SK-N-SH treated with all-trans-retinoic acid at 6 μM for 48 hours (cell line): ENCODE results near the gene OSCP1.

Experiments used
- ATAC-seq: fragments of 200-7000 bp; cut with Tn5 transposase; 3 replicates; pipeline ENCODE4 v1.9.1; 2020; ENCODE audit warnings: mild to moderate bottlenecking, moderate library complexity
- ARNTL ChIP-seq: fragments of 450-650 bp; formaldehyde crosslinking; IDR thresholded peaks from 2 replicates; pipeline ENCODE4 v1.5.0; 2020; ENCODE audit warnings: low read depth, mild to moderate bottlenecking, moderate library complexity, borderline replicate concordance
- BACH2 ChIP-seq: fragments of 250-450 bp; sonication (Bioruptor Pico); IDR thresholded peaks from 2 replicates; pipeline ENCODE4 v1.9.0; 2021; ENCODE audit warnings: mild to moderate bottlenecking, borderline replicate concordance
- CREB5 ChIP-seq: fragments of 250-450 bp; sonication (Bioruptor Pico); IDR thresholded peaks from 2 replicates; pipeline ENCODE4 v1.5.1; 2020; ENCODE audit warnings: low read depth, mild to moderate bottlenecking, moderate library complexity
- CSDC2 ChIP-seq: fragments of 250-450 bp; sonication (Bioruptor Pico); IDR thresholded peaks from 2 replicates; pipeline ENCODE4 v1.5.0; 2020; ENCODE audit warnings: mild to moderate bottlenecking, moderate library complexity
- ESRRG ChIP-seq: fragments of 250-450 bp; sonication (Bioruptor Pico); IDR thresholded peaks from 2 replicates; pipeline ENCODE4 v1.6.1; 2021; ENCODE audit warnings: mild to moderate bottlenecking
- GLIS3 ChIP-seq: fragments of 250-450 bp; sonication (Bioruptor Pico); IDR thresholded peaks from 2 replicates; pipeline ENCODE4 v1.5.0; 2020; ENCODE audit warnings: mild to moderate bottlenecking, moderate library complexity
- ISL1 ChIP-seq: fragments of 250-450 bp; sonication (Bioruptor Pico); IDR thresholded peaks from 2 replicates; pipeline ENCODE4 v2.1.2; 2022; ENCODE audit warnings: mild to moderate bottlenecking, moderate library complexity
- OSR1 ChIP-seq: fragments of 250-450 bp; sonication (Bioruptor Pico); IDR thresholded peaks from 2 replicates; pipeline ENCODE4 v1.8.0; 2022; ENCODE audit warnings: moderate library complexity, mild to moderate bottlenecking, inconsistent platforms
- POU6F1 ChIP-seq: fragments of 250-450 bp; sonication (Bioruptor Pico); IDR thresholded peaks from 2 replicates; pipeline ENCODE4 v1.8.0; 2021; ENCODE audit warnings: low read depth, mild to moderate bottlenecking, moderate library complexity, borderline replicate concordance
- PPARA ChIP-seq: fragments of 250-450 bp; sonication (Bioruptor Pico); IDR thresholded peaks from 2 replicates; pipeline ENCODE4 v1.5.0; 2020; ENCODE audit warnings: mild to moderate bottlenecking, borderline replicate concordance
- RARB ChIP-seq: fragments of 250-450 bp; sonication (Bioruptor Pico); IDR thresholded peaks from 2 replicates; pipeline ENCODE4 v1.8.0; 2021; ENCODE audit warnings: mild to moderate bottlenecking, moderate library complexity
- SNAI2 ChIP-seq: fragments of 250-450 bp; sonication (Bioruptor Pico); IDR thresholded peaks from 2 replicates; pipeline ENCODE4 v1.5.0; 2020; ENCODE audit warnings: mild to moderate bottlenecking, moderate library complexity
- TCF4 ChIP-seq: fragments of 250-450 bp; sonication (Bioruptor Pico); IDR thresholded peaks from 2 replicates; pipeline ENCODE4 v1.8.0; 2021; ENCODE audit warnings: mild to moderate bottlenecking, moderate library complexity, borderline replicate concordance
- TOX ChIP-seq: fragments of 250-450 bp; sonication (Bioruptor Pico); IDR thresholded peaks from 2 replicates; pipeline ENCODE4 v1.8.0; 2021; ENCODE audit warnings: mild to moderate bottlenecking, moderate library complexity, borderline replicate concordance
- ZC3H10 ChIP-seq: fragments of 250-450 bp; sonication (Bioruptor Pico); IDR thresholded peaks from 2 replicates; pipeline ENCODE4 v1.5.1; 2021; ENCODE audit warnings: mild to moderate bottlenecking, moderate library complexity
- ZFP30 ChIP-seq: fragments of 450-650 bp; formaldehyde crosslinking; IDR thresholded peaks from 2 replicates; pipeline ENCODE4 v1.5.0; 2022; ENCODE audit warnings: mild to moderate bottlenecking, moderate library complexity
- ZNF70 ChIP-seq: fragments of 450-650 bp; formaldehyde crosslinking; IDR thresholded peaks from 2 replicates; pipeline ENCODE4 v1.5.0; 2020; ENCODE audit warnings: mild to moderate bottlenecking, moderate library complexity
- ZNF8 ChIP-seq: fragments of 450-650 bp; formaldehyde crosslinking; IDR thresholded peaks from 2 replicates; pipeline ENCODE4 v1.5.0; 2020; ENCODE audit warnings: mild to moderate bottlenecking, moderate library complexity
- TF ChIP-seq, protein P1 (sequence below): fragments of 250-450 bp; sonication (Bioruptor Pico); IDR thresholded peaks from 2 replicates; pipeline ENCODE4 v1.5.1; 2021; ENCODE audit warnings: mild to moderate bottlenecking, moderate library complexity
- TF ChIP-seq, protein P2 (sequence below): fragments of 250-450 bp; sonication (Bioruptor Pico); IDR thresholded peaks from 2 replicates; pipeline ENCODE4 v1.8.0; 2020; ENCODE audit warnings: mild to moderate bottlenecking, moderate library complexity, borderline replicate concordance

Gene OSCP1

DNA sequence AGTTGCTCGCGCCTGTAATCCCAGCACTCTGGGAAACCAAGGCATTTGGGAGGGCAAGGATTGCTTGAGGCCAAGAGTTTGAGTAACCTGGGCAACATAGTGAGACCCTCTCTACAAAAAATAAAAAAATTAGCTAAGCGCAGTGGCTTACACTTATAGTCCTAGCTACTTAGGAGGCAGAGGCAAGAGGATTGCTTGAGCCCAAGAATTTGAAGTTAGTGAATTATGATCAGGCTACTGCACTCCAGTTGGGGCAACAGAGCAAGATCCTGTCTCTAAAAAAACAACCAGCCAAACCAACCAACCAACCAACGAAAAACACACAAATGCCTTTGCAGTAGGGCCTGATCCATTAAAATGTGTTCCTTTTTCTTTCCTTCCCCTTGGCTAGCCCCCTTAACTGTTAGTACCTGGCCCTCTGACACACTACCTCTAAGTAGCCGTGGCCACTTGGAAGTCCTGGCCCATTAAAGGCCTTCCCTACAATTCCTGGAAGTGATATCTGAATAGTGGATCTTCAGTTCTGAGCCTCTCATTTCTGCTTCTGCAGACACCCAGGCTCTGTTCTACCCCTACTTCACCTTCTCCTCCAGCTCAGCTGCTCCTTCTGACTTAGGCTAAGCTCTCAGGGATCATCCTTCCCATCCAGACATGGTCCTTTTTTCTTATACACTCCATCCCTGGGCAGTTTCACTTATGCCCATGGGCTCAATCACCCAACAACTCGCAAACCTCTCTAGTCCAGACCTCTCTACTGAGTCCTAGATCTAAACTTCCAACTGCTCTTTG is 3.5 kb upstream of the OSCP1 start (continued):
- TF ChIP-seq POU6F1 (CRISPR knock-in tag) (no peak), CREB5 (CRISPR knock-in tag) (no peak), ISL1 (no peak), CSDC2 (CRISPR knock-in tag) (no peak), TCF4 (CRISPR knock-in tag) (no peak)
- TF ChIP-seq, protein P1, sequence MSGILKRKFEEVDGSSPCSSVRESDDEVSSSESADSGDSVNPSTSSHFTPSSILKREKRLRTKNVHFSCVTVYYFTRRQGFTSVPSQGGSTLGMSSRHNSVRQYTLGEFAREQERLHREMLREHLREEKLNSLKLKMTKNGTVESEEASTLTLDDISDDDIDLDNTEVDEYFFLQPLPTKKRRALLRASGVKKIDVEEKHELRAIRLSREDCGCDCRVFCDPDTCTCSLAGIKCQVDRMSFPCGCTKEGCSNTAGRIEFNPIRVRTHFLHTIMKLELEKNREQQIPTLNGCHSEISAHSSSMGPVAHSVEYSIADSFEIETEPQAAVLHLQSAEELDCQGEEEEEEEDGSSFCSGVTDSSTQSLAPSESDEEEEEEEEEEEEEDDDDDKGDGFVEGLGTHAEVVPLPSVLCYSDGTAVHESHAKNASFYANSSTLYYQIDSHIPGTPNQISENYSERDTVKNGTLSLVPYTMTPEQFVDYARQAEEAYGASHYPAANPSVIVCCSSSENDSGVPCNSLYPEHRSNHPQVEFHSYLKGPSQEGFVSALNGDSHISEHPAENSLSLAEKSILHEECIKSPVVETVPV (CRISPR knock-in tag) = no peak
- TF ChIP-seq, protein P2, sequence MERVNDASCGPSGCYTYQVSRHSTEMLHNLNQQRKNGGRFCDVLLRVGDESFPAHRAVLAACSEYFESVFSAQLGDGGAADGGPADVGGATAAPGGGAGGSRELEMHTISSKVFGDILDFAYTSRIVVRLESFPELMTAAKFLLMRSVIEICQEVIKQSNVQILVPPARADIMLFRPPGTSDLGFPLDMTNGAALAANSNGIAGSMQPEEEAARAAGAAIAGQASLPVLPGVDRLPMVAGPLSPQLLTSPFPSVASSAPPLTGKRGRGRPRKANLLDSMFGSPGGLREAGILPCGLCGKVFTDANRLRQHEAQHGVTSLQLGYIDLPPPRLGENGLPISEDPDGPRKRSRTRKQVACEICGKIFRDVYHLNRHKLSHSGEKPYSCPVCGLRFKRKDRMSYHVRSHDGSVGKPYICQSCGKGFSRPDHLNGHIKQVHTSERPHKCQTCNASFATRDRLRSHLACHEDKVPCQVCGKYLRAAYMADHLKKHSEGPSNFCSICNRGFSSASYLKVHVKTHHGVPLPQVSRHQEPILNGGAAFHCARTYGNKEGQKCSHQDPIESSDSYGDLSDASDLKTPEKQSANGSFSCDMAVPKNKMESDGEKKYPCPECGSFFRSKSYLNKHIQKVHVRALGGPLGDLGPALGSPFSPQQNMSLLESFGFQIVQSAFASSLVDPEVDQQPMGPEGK = no peak

- TF ChIP-seq CREB5 (CRISPR knock-in tag) (no peak), TCF4 (CRISPR knock-in tag) (no peak), OSR1 (CRISPR knock-in tag) (no peak), RARB (CRISPR knock-in tag) (no peak), ZFP30 (CRISPR knock-in tag) (no peak), ESRRG (CRISPR knock-in tag) (no peak)
- TF ChIP-seq, protein P1 (CRISPR knock-in tag) = no peak
- TF ChIP-seq, protein P2 = no peak
- no peak for ATAC-seq
These were observed 2.8 kb upstream of the OSCP1 start for GRCh38 chr1:36453051-36453450.

GRCh38 chr1:36450919-36451305 is 661 bp upstream of the OSCP1 start:
- TF ChIP-seq ISL1 (no peak), ESRRG (CRISPR knock-in tag) (no peak), SNAI2 (CRISPR knock-in tag) (no peak), ARNTL (no peak)
- no peak; the same call in 2 of the 3 replicates for ATAC-seq

DNA sequence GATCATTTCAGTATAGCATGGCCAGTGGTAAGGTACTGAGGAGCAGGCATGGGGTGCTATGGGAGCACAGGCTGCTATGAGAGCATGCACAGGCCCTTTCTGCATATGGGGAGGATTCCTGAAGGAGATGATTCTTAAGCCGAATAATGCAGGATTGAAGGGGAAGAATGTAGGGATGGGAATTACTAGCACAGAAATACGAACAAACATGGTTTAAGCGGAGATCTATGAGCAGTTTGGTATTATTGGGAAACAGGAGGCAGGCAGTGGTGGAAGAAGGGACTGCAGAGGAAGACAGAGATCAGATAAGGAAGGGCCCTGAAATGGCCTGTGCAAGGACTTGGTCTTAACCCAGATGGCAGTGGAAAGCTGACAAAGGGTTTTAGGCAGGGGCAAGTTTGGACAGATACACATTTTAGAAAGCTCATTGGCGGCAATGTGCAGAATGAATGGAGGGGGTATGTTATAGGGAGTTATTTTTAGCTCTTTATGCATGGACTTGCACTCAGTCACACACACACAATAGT is 1.7 kb downstream of the OSCP1 start:
- ATAC-seq = no peak
- TF ChIP-seq ARNTL (no peak), BACH2 (CRISPR knock-in tag) (no peak), ZNF8 (no peak), ZC3H10 (CRISPR knock-in tag) (no peak), SNAI2 (CRISPR knock-in tag) (no peak), TOX (CRISPR knock-in tag) (no peak), CREB5 (CRISPR knock-in tag) (no peak), CSDC2 (CRISPR knock-in tag) (no peak), POU6F1 (CRISPR knock-in tag) (no peak), ZNF70 (CRISPR knock-in tag) (no peak), GLIS3 (CRISPR knock-in tag) (no peak), PPARA (CRISPR knock-in tag) (no peak)
